H1 (cell line): ENCODE results near the gene CBFA2T2. TPM values are rescaled to one million over a fixed set of nuclear protein-coding genes. Genes with fewer than 3 reads are reported as not detected.
"Not testable (repeated sequence)": the region's sequence is repeated elsewhere in the genome, so short reads cannot be mapped to it uniquely, and the experiment has no call there.

Experiments
- CTCF ChIA-PET: fragments of 300-600 bp; sonication (Branson Sonifier 250); formaldehyde crosslinking; loops from one replicate; lab custom pipeline; 2021; ENCODE audit not compliant: partially characterized antibody; lab: Charles Lee
- POLR2A ChIA-PET: fragments of 300-600 bp; sonication (Branson Sonifier 250); formaldehyde crosslinking; loops from one replicate; lab custom pipeline; 2021; ENCODE audit warnings: inconsistent platforms; ENCODE audit not compliant: partially characterized antibody; lab: Charles Lee
- DNase-seq, 2 experiments: peaks; one replicate each; pipeline versions ENCODE4 v3.0.0 to v3.0.0-alpha.2; 2010 to 2022; ENCODE audit warnings: low spot score in 2 of 2, low read depth in 1 of 2, mixed read lengths in 1 of 2
- FAIRE-seq: peaks from 2 replicates; lab custom pipeline; 2011; peaks lifted over from hg19 to GRCh38; lab: Jason Lieb, UNC
- H2AFZ ChIP-seq: 2 replicates; pipeline ENCODE4 v1.8.1; 2012; ENCODE audit warnings: low read length, inconsistent platforms
- H2AK5ac ChIP-seq: 2 replicates; pipeline ENCODE4 v1.6.1; 2013; ENCODE audit warnings: low read depth, low read length
- H2BK120ac ChIP-seq: replicated peaks from 2 replicates; pipeline ENCODE3; 2013; ENCODE audit warnings: low read depth, low read length, inconsistent platforms
- H2BK12ac ChIP-seq: 2 replicates; pipeline ENCODE4 v1.6.1; 2013; ENCODE audit warnings: low read depth, low read length
- H2BK15ac ChIP-seq: 2 replicates; pipeline ENCODE4 v1.6.1; 2013; ENCODE audit warnings: low read length
- H2BK20ac ChIP-seq: 2 replicates; pipeline ENCODE4 v1.6.1; 2013; ENCODE audit warnings: low read length
- H2BK5ac ChIP-seq: 2 replicates; pipeline ENCODE4 v1.6.1; 2013; ENCODE audit warnings: low read depth, low read length
- H3K14ac ChIP-seq: 2 replicates; pipeline ENCODE4 v1.6.1; 2013; ENCODE audit warnings: inconsistent platforms; ENCODE audit not compliant: insufficient read length
- H3K18ac ChIP-seq: 2 replicates; pipeline ENCODE4 v1.6.1; 2013; ENCODE audit warnings: low read length; ENCODE audit errors: extremely low read depth
- H3K23ac ChIP-seq: 2 replicates; pipeline ENCODE4 v1.6.1; 2013; ENCODE audit warnings: inconsistent platforms; ENCODE audit not compliant: insufficient read length
- H3K23me2 ChIP-seq: 2 replicates; pipeline ENCODE4 v1.6.1; 2013; ENCODE audit warnings: low read depth, low read length
- H3K27ac ChIP-seq: 2 replicates; pipeline ENCODE4 v1.6.1; 2011; ENCODE audit warnings: low read depth, low read length, inconsistent platforms
- H3K27me3 ChIP-seq, 4 experiments: replicated peaks in 1 of 4; 1 replicate in 1 of 4; 2 replicates in 3 of 4; pipeline versions ENCODE4 v1.6.1 to v1.8.1; 2011 to 2013; ENCODE audit warnings: low read length in 3 of 4, mild to moderate bottlenecking in 3 of 4, inconsistent platforms in 2 of 4, mixed read lengths in 2 of 4, moderate library complexity in 1 of 4; ENCODE audit not compliant: control insufficient read depth in 3 of 4, insufficient read depth in 3 of 4; ENCODE audit errors: extremely low read depth in 1 of 4
- H3K36me3 ChIP-seq, 4 experiments: 2 replicates each; pipeline versions ENCODE4 v1.6.1 to v1.8.1; 2011 to 2013; ENCODE audit warnings: mild to moderate bottlenecking in 4 of 4, low read length in 3 of 4, moderate library complexity in 2 of 4, control low read depth in 1 of 4, inconsistent platforms in 1 of 4; ENCODE audit not compliant: insufficient read depth in 4 of 4, control insufficient read depth in 2 of 4
- H3K4ac ChIP-seq: replicated peaks from 2 replicates; pipeline ENCODE3; 2013; ENCODE audit warnings: low read length, low read depth, mixed read lengths, inconsistent platforms; ENCODE audit not compliant: insufficient read length
- H3K4me1 ChIP-seq, 4 experiments: replicated peaks in 1 of 4; 1 replicate in 1 of 4; 2 replicates in 3 of 4; pipeline versions ENCODE4 v1.6.1 to v1.8.1; 2011 to 2013; ENCODE audit warnings: low read length in 3 of 4, inconsistent platforms in 2 of 4, mixed read lengths in 1 of 4; ENCODE audit not compliant: insufficient read depth in 4 of 4, control insufficient read depth in 3 of 4
- H3K4me2 ChIP-seq, 2 experiments: 2 replicates each; pipeline versions ENCODE4 v1.6.1 to v1.8.1; 2011 to 2013; ENCODE audit warnings: low read depth in 2 of 2, low read length in 2 of 2, control low read depth in 1 of 2, inconsistent platforms in 1 of 2, mild to moderate bottlenecking in 1 of 2; ENCODE audit not compliant: insufficient read depth in 1 of 2
- H3K4me3 ChIP-seq, 4 experiments: fragments of 200-600, 300-600 bp in 1 of 4; sonication (generic), shearing (Covaris generic), sonication (Bioruptor Twin) in 1 of 4; 2 replicates each; pipeline versions ENCODE4 v1.5.1 to v1.8.1; 2011 to 2016; ENCODE audit warnings: low read length in 4 of 4, low read depth in 3 of 4, control low read depth in 2 of 4, inconsistent platforms in 2 of 4, mild to moderate bottlenecking in 2 of 4, mixed read lengths in 1 of 4, moderate library complexity in 1 of 4; ENCODE audit not compliant: insufficient read depth in 2 of 4; ENCODE audit errors: extremely low read depth in 1 of 4
- H3K56ac ChIP-seq: replicated peaks from 2 replicates; pipeline ENCODE3; 2013; ENCODE audit warnings: low read depth, mild to moderate bottlenecking, mixed read lengths, low read length, inconsistent platforms; ENCODE audit not compliant: insufficient read length
- H3K79me1 ChIP-seq: 2 replicates; pipeline ENCODE4 v1.6.1; 2013; ENCODE audit warnings: low read depth, low read length, control low read depth
- H3K79me2 ChIP-seq, 2 experiments: 2 replicates each; pipeline versions ENCODE4 v1.6.1 to v1.8.1; 2012 to 2013; ENCODE audit warnings: low read length in 2 of 2, mild to moderate bottlenecking in 2 of 2, inconsistent platforms in 1 of 2; ENCODE audit not compliant: insufficient read depth in 2 of 2, control insufficient read depth in 1 of 2
- H3K9ac ChIP-seq, 4 experiments: replicated peaks in 1 of 4; 1 replicate in 1 of 4; 2 replicates in 3 of 4; pipeline versions ENCODE4 v1.6.1 to v1.8.1; 2011 to 2013; ENCODE audit warnings: low read depth in 3 of 4, low read length in 3 of 4, control low read depth in 2 of 4, mild to moderate bottlenecking in 2 of 4, moderate library complexity in 2 of 4, inconsistent platforms in 1 of 4; ENCODE audit errors: extremely low read depth in 1 of 4
- H3K9me3 ChIP-seq, 2 experiments: 2 replicates each; pipeline versions ENCODE4 v1.6.1 to v1.8.1; 2012 to 2013; ENCODE audit warnings: mild to moderate bottlenecking in 2 of 2, moderate library complexity in 2 of 2, control low read depth in 1 of 2, inconsistent platforms in 1 of 2, low read depth in 1 of 2, low read length in 1 of 2, mixed read lengths in 1 of 2; ENCODE audit not compliant: insufficient read depth in 2 of 2
- H4K20me1 ChIP-seq, 2 experiments: replicated peaks in 1 of 2; 2 replicates each; pipeline versions ENCODE3 to v1.8.1; 2011 to 2013; ENCODE audit warnings: inconsistent platforms in 2 of 2, low read length in 2 of 2, mild to moderate bottlenecking in 1 of 2; ENCODE audit not compliant: insufficient read depth in 2 of 2, control insufficient read depth in 1 of 2
- H4K5ac ChIP-seq: 2 replicates; pipeline ENCODE4 v1.6.1; 2013; ENCODE audit warnings: low read length, low read depth, mixed read lengths, inconsistent platforms; ENCODE audit not compliant: insufficient read length
- H4K8ac ChIP-seq: 2 replicates; pipeline ENCODE4 v1.8.0; 2013; ENCODE audit warnings: mild to moderate bottlenecking, moderate library complexity, low read length, inconsistent platforms; ENCODE audit not compliant: insufficient read depth; ENCODE audit errors: extremely low read depth
- H4K91ac ChIP-seq: replicated peaks from 2 replicates; pipeline ENCODE3; 2013; ENCODE audit warnings: low read length, mixed read lengths, inconsistent platforms; ENCODE audit not compliant: insufficient read length
- WGBS, 2 experiments: shearing (Covaris generic) in 1 of 2; methylation state at CpG; one replicate each; pipeline versions ENCODE4 v1.1.6 to v1.1.7; 2013 to 2015; ENCODE audit warnings: low lambda C conversion rate in 2 of 2, mixed read lengths in 2 of 2, inconsistent platforms in 1 of 2, low coverage in 1 of 2, missing lambda C conversion rate in 1 of 2; ENCODE audit not compliant: insufficient replicate concordance in 2 of 2, insufficient coverage in 1 of 2, insufficient read length in 1 of 2; ENCODE audit errors: extremely low coverage in 1 of 2, missing lambda C conversion rate in 1 of 2; 5-methylcytosine and 5-hydroxymethylcytosine counted together
- polyA plus RNA-seq, 7 experiments: library from polyadenylated mRNA; depleted of rRNA in 3 of 7; stranded (reverse) in 5 of 7; unstranded in 2 of 7; fragments of >200 nt in 5 of 7; fragments of 200-250 nt in 2 of 7; gene quantifications; 1 replicate in 5 of 7; 2 replicates in 1 of 7; 4 replicates in 1 of 7; pipeline versions ENCODE4 v1.2.1 to v1.2.3, GENCODE V29; 2011 to 2013; ENCODE audit warnings: missing spikeins in 2 of 7, mixed read lengths in 2 of 7
- total RNA-seq: library from RNA; stranded (reverse); fragmentation: NEBNext Ultra II Directional; extraction: Animal tissue kit (Norgen Biotek cat#: 25700); gene quantifications from 2 replicates; pipeline ENCODE4 v1.2.1, GENCODE V29; 2021

Gene CBFA2T2
- total and polyA plus RNA-seq, 2 of the 8 experiments (the other 6 are each of a cell fraction or from before 2014, with no cell fraction given), result 11.6 to 12.9 TPM

DNA sequence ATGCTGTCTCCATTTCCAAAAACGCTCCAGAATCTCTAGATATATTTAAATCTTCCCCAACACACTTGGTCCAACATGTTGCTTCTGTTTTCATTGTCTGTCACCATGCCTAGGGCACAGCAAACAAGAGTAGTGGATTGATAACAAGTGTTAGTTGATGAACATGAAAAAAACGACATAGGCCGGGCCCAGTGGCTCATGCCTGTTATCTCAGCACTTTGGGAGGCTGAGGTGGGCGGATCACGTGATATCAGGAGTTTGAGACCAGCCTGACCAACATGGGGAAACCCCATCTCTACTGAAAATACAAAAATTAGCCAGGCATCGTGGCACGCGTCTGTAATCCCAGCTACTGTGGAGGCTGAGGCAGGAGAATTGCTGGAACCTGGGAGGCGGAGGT is 102.0 kb downstream of the CBFA2T2 start:
- H4K91ac ChIP-seq, H3K4me2 ChIP-seq, DNase-seq, H3K4ac ChIP-seq, H3K79me2 ChIP-seq, POLR2A ChIA-PET, H3K23ac ChIP-seq, H4K5ac ChIP-seq, H3K56ac ChIP-seq, H3K9me3 ChIP-seq, H2BK20ac ChIP-seq, FAIRE-seq, H3K23me2 ChIP-seq, H3K18ac ChIP-seq, H3K36me3 ChIP-seq, H4K8ac ChIP-seq, H2BK12ac ChIP-seq, H4K20me1 ChIP-seq, H2AK5ac ChIP-seq, H3K79me1 ChIP-seq, H2BK5ac ChIP-seq, H2BK15ac ChIP-seq, H3K9ac ChIP-seq, H3K4me3 ChIP-seq, H3K27ac ChIP-seq, H3K27me3 ChIP-seq, H2AFZ ChIP-seq, H3K4me1 ChIP-seq, H3K14ac ChIP-seq, H2BK120ac ChIP-seq: not testable (repeated sequence)
- 91% methylated on average over 8 of the region's 9 CpGs; no CpG with 5 or more reads in 1 of the 2 experiments for WGBS, 2 experiments
- CTCF ChIA-PET, result interaction anchor here (3.3 kb wide), 1 partner anchor 76 kb away, joined by 8 read pairs; no protein-coding TSS in a partner anchor
